Ecto neural progenitor cell (in vitro differentiated cells): ENCODE measurements around the gene NOP58.
"Not testable (repeated sequence)": the region's sequence is repeated elsewhere in the genome, so short reads cannot be mapped to it uniquely, and the experiment has no call there.

Experiments used
- DNase-seq: peaks from one replicate; pipeline ENCODE4 v3.0.0-alpha.2; 2018; ENCODE audit warnings: low spot score

Gene NOP58

GRCh38 chr2:202307690-202308089 is 42.1 kb downstream of the NOP58 start:
- DNase-seq = no peak

- DNase-seq = no peak
Observed at GRCh38 chr2:202311823-202312388, 46.3 kb downstream of the NOP58 start.

- DNase-seq = no peak
Observed at GRCh38 chr2:202314116-202314515, 48.6 kb downstream of the NOP58 start.

GRCh38 chr2:202317080-202317857 is 51.7 kb downstream of the NOP58 start:
- no peak for DNase-seq

- DNase-seq = not testable (repeated sequence)
Observed at GRCh38 chr2:202320362-202320761, 54.8 kb downstream of the NOP58 start.

GRCh38 chr2:202322435-202322834 is 56.9 kb downstream of the NOP58 start:
- no peak for DNase-seq

GRCh38 chr2:202327858-202328257 is 62.3 kb downstream of the NOP58 start:
- no peak for DNase-seq

GRCh38 chr2:202335791-202336467 is 70.4 kb downstream of the NOP58 start:
- DNase-seq = no peak

- DNase-seq = no peak
Observed at GRCh38 chr2:202337151-202337550, 71.6 kb downstream of the NOP58 start.

GRCh38 chr2:202337706-202338346 is 72.3 kb downstream of the NOP58 start:
- DNase-seq = no peak

GRCh38 chr2:202339071-202339870 is 73.7 kb downstream of the NOP58 start:
- DNase-seq = no peak

GRCh38 chr2:202344178-202344577 is 78.6 kb downstream of the NOP58 start:
- DNase-seq = no peak

- no peak for DNase-seq
Observed at GRCh38 chr2:202346180-202346579, 80.6 kb downstream of the NOP58 start.
